K562 (cell line): ENCODE data around the gene CHD3. TPM values are rescaled to one million over a fixed set of nuclear protein-coding genes. Genes with fewer than 3 reads are reported as not detected.
A peak's percentile ranks its signal among the peaks of the same experiment; 100 is the strongest.

ENCODE experiments used
- CREM ChIP-seq: IDR thresholded peaks from 2 replicates; pipeline ENCODE4 v1.6.1; 2014; ENCODE audit warnings: antibody characterized with exemption, low read depth
- ETV6 ChIP-seq, 3 experiments: fragments of 150-350 bp in 1 of 3; sonication (generic) in 1 of 3; formaldehyde crosslinking in 1 of 3; IDR thresholded peaks; 2 replicates each; pipeline versions ENCODE4 v1.6.1 to v1.8.0; 2014 to 2022; ENCODE audit warnings: borderline replicate concordance in 2 of 3, low read depth in 2 of 3, antibody characterized with exemption in 1 of 3, low read length in 1 of 3, mild to moderate bottlenecking in 1 of 3, missing genetic modification reagents in 1 of 3
- HSF4 ChIP-seq: fragments of 250-450 bp; sonication (Bioruptor Pico); IDR thresholded peaks from 2 replicates; pipeline ENCODE4 v2.1.2; 2022; ENCODE audit warnings: mild to moderate bottlenecking, moderate library complexity, borderline replicate concordance
- MECOM ChIP-seq: fragments of 250-450 bp; sonication (Bioruptor Pico); IDR thresholded peaks from 2 replicates; pipeline ENCODE4 v1.8.0; 2022; ENCODE audit warnings: inconsistent platforms
- POLR2A ChIP-seq: fragments of 450-650 bp; conservative IDR thresholded peaks from 2 replicates; pipeline ENCODE4 v1.6.1; 2016
- POLR2AphosphoS5 ChIP-seq: IDR thresholded peaks from 2 replicates; pipeline ENCODE4 v1.6.1; 2011; ENCODE audit warnings: mild to moderate bottlenecking, low read depth, low read length, moderate library complexity; ENCODE audit not compliant: control insufficient read depth, insufficient read depth
- SRSF7 ChIP-seq: fragments of 200-400 bp; formaldehyde crosslinking; optimal IDR thresholded peaks from 2 replicates; pipeline ENCODE3; 2017; ENCODE audit warnings: mild to moderate bottlenecking, low read depth, low read length
- ZNF507 ChIP-seq: conservative IDR thresholded peaks from 2 replicates; pipeline ENCODE4 v1.6.1; 2017; ENCODE audit warnings: missing genetic modification characterization, missing compliant biosample characterization
- polyA plus RNA-seq, 8 experiments: library from polyadenylated mRNA; depleted of rRNA in 4 of 8; stranded (reverse) in 5 of 8; unstranded in 3 of 8; fragments of >200 nt; fragmentation: Nextera tagmentation in 2 of 8; fragmentation: Illumina TruSeq in 1 of 8; extraction: Ambion mirVana in 2 of 8; extraction: Trizol in 1 of 8; gene quantifications; 2 replicates each; pipeline versions ENCODE4 v1.2.1 to v1.2.3, GENCODE V29; 2011 to 2014; ENCODE audit warnings: inconsistent platforms in 1 of 8, missing spikeins in 1 of 8
- total RNA-seq, 7 experiments: library from RNA; depleted of rRNA in 6 of 7; stranded (reverse); fragments of >200 nt in 6 of 7; fragmentation: Illumina TruSeq in 2 of 7; extraction: Trizol in 2 of 7; gene quantifications; 2 replicates each; pipeline versions ENCODE4 v1.2.1 to v1.2.3, GENCODE V29; 2011 to 2021; ENCODE audit warnings: low replicate concordance in 1 of 7
- TF ChIP-seq, protein P1 (sequence below): fragments of 450-650 bp; formaldehyde crosslinking; IDR thresholded peaks from 2 replicates; pipeline ENCODE4 v1.4.0; 2022; ENCODE audit warnings: missing genetic modification characterization
- TF ChIP-seq, protein P2 (sequence below): fragments of 450-650 bp; formaldehyde crosslinking; IDR thresholded peaks from 2 replicates; pipeline ENCODE4 v1.4.0; 2020; ENCODE audit warnings: mild to moderate bottlenecking, mixed read lengths
- TF ChIP-seq, protein P3 (sequence below): fragments of 250-450 bp; sonication (Bioruptor Pico); IDR thresholded peaks from 2 replicates; pipeline ENCODE4 v1.5.0; 2021; ENCODE audit warnings: mild to moderate bottlenecking, moderate library complexity
- TF ChIP-seq, protein P4 (sequence below): sonication (generic); formaldehyde crosslinking; IDR thresholded peaks from 2 replicates; pipeline ENCODE4 v1.8.0; 2022; ENCODE audit warnings: mild to moderate bottlenecking, low read depth, missing genetic modification reagents

Gene CHD3
- total and polyA plus RNA-seq, 9 of the 15 experiments (the other 6 are each of a cell fraction or from before 2014, with no cell fraction given) = 0.39 to 38.2 (median 21.2) TPM

GRCh38 chr17:7931709-7932482, 43.3 kb downstream of the CHD3 start, which contains the start of the genes CNTROB and TRAPPC1 (continued):
- TF ChIP-seq, protein P1, sequence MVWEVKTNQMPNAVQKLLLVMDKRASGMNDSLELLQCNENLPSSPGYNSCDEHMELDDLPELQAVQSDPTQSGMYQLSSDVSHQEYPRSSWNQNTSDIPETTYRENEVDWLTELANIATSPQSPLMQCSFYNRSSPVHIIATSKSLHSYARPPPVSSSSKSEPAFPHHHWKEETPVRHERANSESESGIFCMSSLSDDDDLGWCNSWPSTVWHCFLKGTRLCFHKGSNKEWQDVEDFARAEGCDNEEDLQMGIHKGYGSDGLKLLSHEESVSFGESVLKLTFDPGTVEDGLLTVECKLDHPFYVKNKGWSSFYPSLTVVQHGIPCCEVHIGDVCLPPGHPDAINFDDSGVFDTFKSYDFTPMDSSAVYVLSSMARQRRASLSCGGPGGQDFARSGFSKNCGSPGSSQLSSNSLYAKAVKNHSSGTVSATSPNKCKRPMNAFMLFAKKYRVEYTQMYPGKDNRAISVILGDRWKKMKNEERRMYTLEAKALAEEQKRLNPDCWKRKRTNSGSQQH (CRISPR knock-in tag) = peak; percentile 50; the same call in 1 of the 2 replicates
- TF ChIP-seq HSF4 (no peak), POLR2A (peak; percentile 85), ETV6 (IDR thresholded peaks at IDR 0.05; ENCODE audit: borderline replicate concordance in 1 of 2, low read depth in 2 of 2, low read length in 1 of 2) (no peak), ETV6 (CRISPR knock-in tag; IDR thresholded peaks at IDR 0.05; ENCODE audit: borderline replicate concordance) (no peak), POLR2AphosphoS5 (peak; percentile 51; the same call in 1 of the 2 replicates), SRSF7 (no peak), ZNF507 (tag) (no peak), MECOM (CRISPR knock-in tag) (no peak), CREM (peak; percentile 95)
- TF ChIP-seq, protein P2, sequence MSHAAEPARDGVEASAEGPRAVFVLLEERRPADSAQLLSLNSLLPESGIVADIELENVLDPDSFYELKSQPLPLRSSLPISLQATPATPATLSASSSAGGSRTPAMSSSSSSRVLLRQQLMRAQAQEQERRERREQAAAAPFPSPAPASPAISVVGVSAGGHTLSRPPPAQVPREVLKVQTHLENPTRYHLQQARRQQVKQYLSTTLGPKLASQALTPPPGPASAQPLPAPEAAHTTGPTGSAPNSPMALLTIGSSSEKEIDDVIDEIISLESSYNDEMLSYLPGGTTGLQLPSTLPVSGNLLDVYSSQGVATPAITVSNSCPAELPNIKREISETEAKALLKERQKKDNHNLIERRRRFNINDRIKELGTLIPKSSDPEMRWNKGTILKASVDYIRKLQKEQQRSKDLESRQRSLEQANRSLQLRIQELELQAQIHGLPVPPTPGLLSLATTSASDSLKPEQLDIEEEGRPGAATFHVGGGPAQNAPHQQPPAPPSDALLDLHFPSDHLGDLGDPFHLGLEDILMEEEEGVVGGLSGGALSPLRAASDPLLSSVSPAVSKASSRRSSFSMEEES = no peak
- TF ChIP-seq, protein P3, sequence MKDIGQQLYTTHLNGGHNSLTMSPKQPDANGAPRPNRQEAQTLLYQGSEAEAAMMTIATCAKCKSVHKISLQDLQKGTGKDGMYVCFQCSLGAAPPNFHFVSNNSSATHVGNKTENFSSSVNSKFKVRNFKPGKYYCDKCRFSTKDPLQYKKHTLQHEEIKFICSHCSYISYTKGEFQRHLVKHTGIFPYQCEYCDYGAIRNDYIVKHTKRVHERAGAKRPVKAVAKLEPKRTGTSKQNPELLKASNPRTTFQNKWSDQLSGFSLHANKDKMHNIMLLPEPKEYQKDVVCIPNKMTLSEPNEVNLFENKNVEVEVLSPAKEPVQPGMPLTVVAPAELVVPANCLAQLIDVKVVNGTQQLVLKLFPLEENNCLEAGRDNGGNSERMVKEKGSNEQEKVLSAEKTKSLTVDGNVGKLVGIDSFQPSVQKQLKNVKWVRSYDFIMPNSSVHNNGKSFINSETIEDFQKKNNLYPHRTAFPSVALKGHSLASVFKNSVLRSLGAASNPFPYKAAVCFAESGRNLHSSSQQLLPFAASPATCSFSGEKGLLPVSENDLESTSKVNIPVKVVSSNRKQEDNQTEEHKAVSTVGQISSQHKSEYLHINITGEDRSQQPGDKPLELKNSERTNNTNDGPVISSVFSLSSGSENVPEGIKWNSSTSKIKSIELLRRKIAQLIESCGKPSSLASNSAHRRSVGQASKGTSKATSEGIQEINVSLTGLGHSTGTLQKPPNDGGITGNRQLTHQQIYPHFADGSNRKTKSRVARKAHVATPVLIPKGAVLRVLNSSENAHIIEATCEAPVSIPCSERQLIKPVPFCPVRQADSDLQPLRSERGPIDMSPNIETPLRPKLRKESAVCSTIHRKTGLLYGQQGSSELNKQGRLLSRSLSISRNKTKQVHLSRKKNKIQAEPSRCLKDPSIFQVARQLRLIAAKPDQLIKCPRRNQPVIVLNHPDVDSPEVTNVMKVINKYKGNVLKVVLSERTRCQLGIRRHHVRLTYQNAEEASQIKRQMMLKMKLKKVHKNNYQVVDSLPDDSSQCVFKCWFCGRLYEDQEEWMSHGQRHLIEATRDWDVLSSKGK = no peak
- TF ChIP-seq, protein P4, sequence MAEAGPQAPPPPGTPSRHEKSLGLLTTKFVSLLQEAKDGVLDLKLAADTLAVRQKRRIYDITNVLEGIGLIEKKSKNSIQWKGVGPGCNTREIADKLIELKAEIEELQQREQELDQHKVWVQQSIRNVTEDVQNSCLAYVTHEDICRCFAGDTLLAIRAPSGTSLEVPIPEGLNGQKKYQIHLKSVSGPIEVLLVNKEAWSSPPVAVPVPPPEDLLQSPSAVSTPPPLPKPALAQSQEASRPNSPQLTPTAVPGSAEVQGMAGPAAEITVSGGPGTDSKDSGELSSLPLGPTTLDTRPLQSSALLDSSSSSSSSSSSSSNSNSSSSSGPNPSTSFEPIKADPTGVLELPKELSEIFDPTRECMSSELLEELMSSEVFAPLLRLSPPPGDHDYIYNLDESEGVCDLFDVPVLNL = no peak
